Measurements from ENCODE around the gene CRELD2. TPM values are rescaled to one million over a fixed set of nuclear protein-coding genes. Genes with fewer than 3 reads are reported as not detected.

CRELD2 gene
- total and polyA plus RNA-seq, 2 of the 8 experiments (the other 6 are each of a cell fraction or from before 2014, with no cell fraction given) = 24.5 to 36.6 TPM

DNA sequence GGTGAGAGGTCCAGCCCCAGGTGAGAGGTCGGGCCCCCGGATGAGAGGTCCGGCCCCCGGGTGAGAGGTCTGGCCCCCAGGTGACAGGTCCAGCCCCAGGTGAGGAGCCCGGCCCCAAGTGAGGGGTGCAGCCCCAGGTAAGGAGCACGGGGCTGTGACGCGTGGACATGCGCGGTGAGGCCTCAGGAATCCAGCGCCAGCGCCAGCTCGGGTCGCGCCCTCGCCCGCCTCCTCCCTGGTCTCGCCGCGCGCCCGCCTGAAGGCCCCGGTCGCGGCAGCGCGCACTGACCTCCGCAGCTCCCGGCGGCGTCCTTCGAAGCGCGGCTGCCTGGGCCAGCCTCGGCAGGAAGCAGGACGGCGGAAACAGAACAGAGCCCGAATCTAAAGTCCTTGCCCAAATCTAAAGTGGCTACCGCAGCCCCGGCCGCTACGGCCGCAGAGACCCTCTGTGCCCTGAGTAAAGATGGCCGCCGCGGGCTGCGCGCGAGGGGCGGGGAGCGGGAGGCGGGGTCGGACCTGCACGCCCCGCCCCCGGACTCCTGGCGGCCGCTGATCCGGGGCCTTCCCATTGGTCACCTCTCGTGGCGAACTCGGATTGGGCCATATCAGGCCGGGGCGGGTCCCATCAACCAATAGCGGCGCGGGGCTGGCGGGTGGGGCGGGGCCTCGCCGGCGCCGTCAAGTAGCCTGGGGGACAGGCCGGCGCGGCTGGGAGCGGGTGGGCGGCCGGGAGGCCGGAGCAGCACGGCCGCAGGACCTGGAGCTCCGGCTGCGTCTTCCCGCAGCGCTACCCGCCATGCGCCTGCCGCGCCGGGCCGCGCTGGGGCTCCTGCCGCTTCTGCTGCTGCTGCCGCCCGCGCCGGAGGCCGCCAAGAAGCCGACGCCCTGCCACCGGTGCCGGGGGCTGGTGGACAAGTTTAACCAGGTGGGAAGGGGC lies at the start of gene CRELD2, which contains the start of gene ALG12 (continued):
- TF ChIP-seq NRF1 (IDR thresholded peaks at IDR 0.05; ENCODE audit: low read depth, low read length) (peak; percentile 56), POLR2AphosphoS5 (IDR thresholded peaks at IDR 0.05; ENCODE audit: low read depth, low read length) (peak; percentile 39; the same call in 1 of the 2 replicates), ASH2L (IDR thresholded peaks at IDR 0.05; ENCODE audit: low read length) (peak; percentile 77), RBBP5 (IDR thresholded peaks at IDR 0.05; ENCODE audit: borderline replicate concordance, low read depth, low read length) (peak; percentile 43; the same call in 1 of the 2 replicates), POLR2A (IDR thresholded peaks at IDR 0.05; ENCODE audit: control extremely low read depth in 1 of 2, low read depth in 2 of 2, low read length in 2 of 2) (peak in 1 of 2 experiments; percentile 60; a peak in 1 of 3 replicates), SIN3A (conservative IDR thresholded peaks at IDR 0.05 in 1 of 2, IDR thresholded peaks at IDR 0.05 in 1 of 2; ENCODE audit: low read depth in 1 of 2, low read length in 2 of 2) (peak; percentile 47 to 72; a peak in 2 of 4 replicates), SP1 (IDR thresholded peaks at IDR 0.05; ENCODE audit: low read depth, low read length) (peak; percentile 64), SIRT6 (IDR thresholded peaks at IDR 0.05; ENCODE audit: low read length) (no peak), TAF1 (IDR thresholded peaks at IDR 0.05; ENCODE audit: low read depth, low read length) (peak; percentile 42; the same call in 1 of the 2 replicates), YY1 (IDR thresholded peaks at IDR 0.05; ENCODE audit: low read depth, low read length) (peak; percentile 99), GABPA (IDR thresholded peaks at IDR 0.05; ENCODE audit: borderline replicate concordance, insufficient read depth, low read length) (peak; percentile 29; the same call in 1 of the 2 replicates)
- TF ChIP-seq, protein P1, sequence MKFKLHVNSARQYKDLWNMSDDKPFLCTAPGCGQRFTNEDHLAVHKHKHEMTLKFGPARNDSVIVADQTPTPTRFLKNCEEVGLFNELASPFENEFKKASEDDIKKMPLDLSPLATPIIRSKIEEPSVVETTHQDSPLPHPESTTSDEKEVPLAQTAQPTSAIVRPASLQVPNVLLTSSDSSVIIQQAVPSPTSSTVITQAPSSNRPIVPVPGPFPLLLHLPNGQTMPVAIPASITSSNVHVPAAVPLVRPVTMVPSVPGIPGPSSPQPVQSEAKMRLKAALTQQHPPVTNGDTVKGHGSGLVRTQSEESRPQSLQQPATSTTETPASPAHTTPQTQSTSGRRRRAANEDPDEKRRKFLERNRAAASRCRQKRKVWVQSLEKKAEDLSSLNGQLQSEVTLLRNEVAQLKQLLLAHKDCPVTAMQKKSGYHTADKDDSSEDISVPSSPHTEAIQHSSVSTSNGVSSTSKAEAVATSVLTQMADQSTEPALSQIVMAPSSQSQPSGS (IDR thresholded peaks at IDR 0.05; ENCODE audit: low read length) = no peak
- TF ChIP-seq, protein P2, sequence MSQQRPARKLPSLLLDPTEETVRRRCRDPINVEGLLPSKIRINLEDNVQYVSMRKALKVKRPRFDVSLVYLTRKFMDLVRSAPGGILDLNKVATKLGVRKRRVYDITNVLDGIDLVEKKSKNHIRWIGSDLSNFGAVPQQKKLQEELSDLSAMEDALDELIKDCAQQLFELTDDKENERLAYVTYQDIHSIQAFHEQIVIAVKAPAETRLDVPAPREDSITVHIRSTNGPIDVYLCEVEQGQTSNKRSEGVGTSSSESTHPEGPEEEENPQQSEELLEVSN (IDR thresholded peaks at IDR 0.05) = peak; percentile 22; the same call in 1 of the 2 replicates
- TF ChIP-seq, protein P3, sequence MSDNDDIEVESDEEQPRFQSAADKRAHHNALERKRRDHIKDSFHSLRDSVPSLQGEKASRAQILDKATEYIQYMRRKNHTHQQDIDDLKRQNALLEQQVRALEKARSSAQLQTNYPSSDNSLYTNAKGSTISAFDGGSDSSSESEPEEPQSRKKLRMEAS (IDR thresholded peaks at IDR 0.05) = peak; percentile 62
